ENCODE results near the gene STS.
"Not testable (repeated sequence)": the region's sequence is repeated elsewhere in the genome, so short reads cannot be mapped to it uniquely, and the experiment has no call there.

The STS gene

DNA sequence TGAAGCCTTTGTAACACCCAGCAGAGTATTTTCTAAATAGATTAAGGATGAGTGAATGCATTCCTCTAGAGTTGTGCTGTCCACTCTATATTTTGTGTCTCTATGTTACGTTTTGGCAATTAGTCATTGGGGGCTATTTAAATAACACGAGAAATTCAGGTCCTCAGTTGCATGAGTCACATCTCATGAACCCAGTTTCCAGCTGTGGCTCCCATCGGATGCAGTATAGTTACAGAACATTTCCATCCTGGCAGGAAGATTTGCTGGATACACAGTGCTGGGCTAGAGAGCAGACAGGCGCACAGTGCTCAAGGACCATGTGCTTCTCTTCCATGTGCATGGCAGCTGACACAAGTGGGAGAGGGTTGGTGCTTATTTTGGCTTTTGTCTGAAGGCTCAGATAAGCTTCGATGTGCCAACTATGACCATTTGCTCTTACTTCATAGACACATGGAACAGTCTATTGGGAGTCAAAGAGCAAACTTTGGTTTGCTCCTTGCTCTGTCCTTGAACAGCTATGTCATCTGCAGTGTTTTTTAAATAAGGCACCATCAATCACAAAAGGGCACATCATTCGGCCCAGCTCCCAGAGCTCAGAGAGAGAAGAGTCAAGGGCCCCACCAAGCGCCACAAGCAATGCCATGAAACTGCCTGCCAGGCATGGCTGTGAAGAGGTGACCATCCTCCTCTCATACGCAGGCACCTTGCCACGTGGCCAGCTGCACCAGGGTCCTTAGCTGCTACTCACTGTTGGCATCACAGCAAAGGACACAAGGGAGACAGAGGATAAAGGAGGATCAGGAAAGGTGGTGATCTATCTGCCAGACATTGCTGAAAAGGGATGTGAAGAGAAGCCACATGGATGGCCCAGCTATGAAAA is 8.1 kb upstream of the STS start:
- no peak for DNase-seq

DNA sequence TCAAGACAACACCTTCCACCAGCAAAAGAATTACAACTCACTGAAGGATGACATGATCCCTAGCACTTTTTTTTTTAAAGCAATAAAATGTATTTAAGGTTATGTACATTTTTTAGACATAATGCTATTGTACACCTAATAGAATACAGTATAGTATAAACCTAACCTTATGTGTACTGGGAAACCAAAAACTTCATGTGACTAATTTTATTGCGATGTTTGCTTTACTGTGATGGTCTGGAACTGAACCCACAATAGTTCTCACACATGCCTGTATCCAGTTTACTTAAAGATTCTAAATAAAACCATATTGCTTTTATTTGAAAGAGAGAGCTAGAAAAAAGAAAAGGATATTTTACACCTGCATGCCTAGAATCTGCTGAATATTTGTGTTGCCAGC is 4.4 kb upstream of the STS start:
- DNase-seq: no peak

DNA sequence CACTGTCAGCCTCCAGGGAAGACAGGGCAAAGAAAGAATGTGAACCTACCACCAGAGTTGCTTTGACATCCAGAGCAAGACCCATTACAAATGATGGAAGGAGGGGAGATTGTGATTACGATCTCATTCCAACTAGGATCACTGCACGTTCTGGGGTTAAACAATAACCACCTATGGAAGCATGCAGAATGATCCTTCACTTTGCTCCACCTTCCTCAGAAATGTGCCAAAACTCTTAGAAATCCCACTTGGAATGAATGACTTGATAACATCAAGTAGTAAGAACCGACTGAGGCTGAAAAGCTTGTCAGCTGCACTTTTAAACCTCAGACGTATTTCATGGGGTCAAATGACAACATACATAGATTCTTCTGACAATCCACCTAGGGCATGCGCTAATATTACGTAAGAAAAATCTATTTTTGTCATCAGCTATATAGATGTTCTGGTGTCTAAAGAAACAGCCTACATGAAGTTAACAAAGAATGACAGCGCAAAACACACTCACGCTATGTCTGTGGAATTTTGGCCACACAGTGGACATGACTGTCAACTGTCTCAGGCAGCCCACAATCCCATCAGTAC is 3.5 kb upstream of the STS start:
- DNase-seq: no peak

DNA sequence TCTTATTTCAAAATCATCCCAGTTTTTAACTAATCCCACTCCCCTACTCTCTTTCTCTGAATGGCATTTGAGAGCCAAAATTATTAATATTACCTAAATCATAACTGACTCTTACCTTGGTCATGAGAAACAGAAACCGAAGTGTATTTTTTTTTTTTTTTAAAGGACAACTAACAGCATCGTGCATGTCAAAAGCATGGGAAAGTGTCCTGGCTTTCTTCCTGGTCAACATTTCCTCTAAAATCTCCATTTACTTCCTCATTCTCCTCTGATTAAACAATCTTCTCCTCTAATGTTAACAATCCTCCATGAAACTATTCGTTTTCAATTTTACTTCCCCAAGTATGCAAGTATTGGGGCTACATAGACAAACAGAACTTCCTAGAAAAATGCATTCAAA is 2.1 kb upstream of the STS start:
- DNase-seq: no peak

DNA sequence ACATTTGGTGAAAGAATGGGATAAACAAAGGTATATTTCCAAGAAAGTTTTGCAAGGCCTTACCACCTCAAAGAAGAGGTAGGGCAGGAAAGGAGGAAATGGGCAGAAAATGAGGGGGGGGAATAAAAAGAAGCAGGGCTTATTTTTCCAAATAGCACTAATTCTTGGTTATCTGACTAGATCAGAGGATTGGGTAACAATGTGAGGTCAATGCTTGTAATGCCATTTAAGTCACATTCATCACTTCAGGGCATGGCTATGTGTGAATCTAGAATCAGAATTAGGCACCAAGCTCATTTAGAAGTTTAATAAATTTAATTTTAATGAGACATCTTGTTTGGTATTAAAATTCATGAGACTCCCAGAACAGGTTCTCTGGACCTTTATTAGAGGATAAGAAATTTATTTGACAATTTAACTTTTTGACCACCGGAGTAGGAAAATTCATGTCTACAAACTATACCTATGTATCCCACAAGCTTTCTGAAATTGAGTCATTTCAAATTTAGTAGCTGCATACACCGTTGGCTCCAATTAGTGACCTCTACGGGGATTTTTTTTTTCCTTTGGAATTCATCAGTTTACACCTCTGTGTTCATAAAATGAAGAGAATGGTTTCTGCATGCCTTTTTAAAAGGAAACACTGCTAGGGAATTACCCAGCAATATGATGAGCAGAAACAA is 1.4 kb upstream of the STS start:
- DNase-seq: no peak

DNA sequence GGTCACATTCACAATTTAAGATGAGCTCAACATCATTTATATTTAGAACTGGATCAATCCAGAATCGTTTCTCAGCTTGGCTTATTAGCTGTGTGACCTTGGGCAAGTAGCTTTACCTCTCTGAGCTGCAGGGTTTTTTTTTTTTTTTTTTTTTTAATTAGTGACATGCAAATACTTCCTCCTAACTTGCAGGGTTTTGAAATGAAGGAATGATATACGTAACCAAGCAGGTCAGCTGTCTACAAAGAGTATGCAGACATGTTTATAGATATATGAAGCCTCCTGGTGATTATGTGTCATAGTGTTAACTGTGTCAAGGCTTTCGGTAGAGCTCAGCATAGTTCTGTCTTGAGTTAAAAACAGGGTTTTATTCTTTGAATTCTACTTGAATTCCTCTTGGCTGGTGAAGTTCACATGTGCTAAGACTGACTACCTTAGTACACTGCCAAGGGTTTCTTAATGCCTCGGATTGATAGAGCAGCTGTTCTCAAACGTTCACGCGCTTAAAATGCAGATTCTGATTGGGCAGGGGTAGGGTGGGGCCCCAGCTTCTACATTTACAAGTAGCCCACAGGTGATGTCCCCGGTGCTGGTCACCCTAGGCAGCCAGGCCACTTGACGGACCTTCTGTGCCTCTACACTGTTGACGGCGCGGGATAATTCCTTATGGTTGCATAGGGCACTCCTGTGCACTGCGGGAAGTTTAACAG is 654 bp upstream of the STS start:
- DNase-seq: peak; percentile 69

DNA sequence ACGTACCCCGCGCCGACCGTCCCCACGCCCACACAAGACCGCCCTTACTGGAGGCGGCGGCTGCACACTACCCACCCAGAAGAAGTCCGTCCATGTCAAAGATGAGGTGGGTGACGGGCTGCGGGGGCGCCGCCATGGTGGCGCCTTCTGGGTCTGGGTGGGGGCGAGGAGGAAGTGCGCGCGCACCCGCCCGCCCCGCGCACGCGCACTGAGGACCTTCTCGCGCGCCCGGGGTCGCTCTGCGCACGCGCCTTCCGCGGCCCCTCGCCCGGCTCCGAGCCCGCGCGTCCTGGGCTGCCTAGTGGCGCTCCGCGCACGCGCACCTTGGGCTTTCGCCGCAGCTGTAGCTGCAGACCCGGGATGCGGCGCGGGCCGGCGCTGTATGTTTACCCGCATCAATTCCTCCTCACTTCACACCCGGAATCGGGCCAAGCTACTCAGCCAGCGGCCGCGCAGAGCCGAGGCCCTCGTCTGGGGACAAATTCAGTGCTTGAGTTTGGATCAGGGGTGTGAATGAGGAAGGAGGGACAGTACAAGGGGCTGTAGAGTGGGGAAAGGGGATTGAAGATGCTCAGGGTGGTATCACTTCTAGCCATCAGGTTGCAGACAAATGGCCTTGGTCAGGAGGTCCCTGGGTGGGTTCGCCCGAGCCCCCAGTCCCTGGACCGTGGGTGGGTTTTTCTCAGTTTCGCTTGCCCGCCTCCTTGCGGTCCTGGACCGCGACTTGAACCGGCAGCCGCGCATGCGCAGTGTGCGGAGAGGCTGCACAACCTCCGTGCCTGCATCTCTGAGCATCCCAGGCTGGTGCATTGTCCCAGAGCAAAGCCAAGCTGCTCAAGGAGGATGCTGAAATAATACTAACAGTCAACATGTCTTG is 704 bp downstream of the STS start, which contains the start of gene PUDP:
TSS of gene PUDP (minus strand) at position 176 of the 877 bp plus-strand sequence. CDS start at position 136, 40 bp downstream.
- DNase-seq: peak; percentile 91

DNA sequence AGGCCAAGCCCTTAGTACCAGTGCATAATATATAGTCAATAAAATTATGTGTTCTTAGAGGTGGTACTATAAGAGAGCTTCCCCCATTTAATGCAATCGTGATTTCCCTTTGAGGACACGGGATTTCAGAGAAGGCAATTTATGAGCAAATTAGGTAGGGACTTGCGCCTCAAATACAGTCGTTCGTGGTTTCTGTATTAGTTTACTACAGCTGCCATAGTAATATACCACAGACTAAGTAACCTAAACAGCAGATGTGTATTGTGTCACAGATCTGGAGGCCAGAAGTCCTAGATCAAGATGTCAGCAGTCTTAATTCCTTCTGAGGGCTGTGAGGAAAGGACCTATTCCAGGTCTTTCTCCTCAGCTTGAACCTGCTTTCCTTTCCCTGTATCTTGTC is 1.9 kb downstream of the STS start:
- peak; percentile 11 for DNase-seq

DNA sequence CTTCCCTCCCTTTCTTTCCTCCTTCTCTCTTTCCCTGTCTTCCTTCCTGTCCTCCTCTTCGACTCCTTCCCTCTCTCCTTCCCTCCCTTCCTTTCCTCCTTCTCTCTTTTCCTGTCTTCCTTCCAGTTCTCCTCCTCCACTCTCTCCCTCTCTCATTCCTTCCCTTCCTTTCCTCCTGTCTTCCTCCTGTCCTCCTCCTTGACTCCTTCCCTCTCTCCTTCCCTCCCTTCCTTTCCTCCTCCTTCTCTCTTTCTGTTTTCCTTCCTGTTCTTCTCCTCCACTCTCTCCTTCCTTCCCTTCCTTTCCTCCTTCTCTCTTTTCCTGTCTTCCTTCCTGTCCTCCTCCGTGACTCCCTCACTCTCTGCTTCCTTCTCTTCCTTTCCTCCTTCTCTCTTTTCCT is 5.7 kb downstream of the STS start:
- DNase-seq: no peak

DNA sequence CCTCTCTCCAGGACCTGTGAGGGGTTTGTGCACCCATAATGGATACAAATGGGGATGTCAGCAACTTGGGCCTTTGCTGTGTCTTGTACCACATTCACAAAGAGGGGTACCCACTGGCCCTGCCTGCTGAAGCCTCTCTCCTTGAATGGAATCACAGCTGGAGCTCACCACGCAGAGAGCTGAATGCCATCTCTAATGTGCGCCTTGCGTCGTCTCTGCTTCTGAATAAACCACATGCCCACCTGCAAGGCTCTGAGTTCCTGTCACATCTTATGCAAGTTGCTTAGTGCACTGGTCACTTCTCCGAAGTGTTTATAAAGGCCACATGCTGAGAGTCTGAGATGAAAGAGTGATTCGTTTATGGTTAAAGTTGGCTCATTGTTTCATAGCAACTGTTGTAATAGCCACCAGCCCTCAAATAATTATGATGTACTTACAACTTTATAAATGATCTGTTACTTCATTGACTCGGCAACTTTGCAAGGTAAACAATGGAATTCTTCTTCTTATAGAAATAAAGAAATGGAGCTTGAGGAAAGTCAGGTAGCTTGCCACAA is 6.6 kb downstream of the STS start:
- no peak for DNase-seq

DNA sequence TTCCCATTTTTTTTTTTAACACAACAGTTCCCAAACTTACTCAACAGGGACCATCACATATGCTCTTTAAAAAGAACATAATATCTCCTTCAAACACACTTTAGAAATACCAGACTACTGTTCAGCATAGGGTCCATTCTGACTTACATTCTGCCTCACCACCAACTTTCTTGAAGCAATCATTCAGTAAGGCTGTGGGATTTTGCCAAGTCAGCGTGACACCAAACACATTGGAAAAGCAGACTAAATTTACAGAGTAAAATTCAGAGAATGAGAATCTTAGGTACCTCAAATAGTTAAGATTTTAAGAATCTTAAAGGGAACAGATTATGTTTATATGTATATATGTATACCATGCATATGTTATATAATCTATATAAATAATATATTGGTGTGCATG is 7.7 kb downstream of the STS start:
- no peak for DNase-seq

DNA sequence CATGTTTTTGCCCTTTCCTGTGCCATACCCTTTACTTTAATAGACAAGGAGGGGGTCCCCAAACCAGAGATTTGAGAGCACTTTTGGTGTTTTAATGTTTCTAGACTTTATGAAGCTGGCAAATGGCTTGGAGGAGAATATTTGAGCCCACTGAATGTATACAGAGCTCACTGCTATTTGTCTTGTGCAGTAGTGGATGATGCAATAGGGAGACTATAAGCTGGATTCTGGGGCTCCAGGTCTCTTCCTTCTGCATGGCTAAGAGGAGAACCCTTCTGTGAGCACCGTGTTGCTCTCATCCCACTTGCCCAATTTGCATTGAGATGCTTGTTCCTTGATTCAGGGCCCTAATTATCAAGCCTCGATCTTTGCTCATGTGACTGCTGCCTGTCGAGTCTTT is 9.4 kb downstream of the STS start:
- no peak for DNase-seq

DNA sequence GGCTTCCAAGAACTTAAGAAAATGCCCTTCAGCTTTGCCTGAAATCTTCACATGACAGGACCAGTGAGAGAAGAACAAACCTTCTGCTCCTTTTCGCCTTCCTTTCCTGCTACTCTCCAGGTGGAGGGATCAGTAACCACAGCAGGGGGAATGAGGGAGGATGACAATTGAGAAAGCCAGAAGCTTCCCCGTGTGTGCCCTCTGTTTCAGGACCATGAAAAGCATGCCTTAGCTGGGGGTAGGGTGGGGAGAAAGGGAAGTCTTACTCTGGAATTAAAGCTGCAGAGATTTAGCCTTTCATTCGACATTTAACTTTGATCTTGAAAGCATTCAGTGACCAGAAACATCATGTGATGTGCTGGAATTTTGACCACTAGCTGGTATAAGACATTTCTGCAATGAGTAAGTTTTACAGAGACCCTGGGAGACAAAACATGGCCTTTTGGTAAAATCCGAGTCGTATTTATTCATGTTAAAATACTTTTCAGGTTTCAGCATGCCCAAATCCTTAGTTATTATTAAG is 11.0 kb downstream of the STS start:
- DNase-seq: no peak

DNA sequence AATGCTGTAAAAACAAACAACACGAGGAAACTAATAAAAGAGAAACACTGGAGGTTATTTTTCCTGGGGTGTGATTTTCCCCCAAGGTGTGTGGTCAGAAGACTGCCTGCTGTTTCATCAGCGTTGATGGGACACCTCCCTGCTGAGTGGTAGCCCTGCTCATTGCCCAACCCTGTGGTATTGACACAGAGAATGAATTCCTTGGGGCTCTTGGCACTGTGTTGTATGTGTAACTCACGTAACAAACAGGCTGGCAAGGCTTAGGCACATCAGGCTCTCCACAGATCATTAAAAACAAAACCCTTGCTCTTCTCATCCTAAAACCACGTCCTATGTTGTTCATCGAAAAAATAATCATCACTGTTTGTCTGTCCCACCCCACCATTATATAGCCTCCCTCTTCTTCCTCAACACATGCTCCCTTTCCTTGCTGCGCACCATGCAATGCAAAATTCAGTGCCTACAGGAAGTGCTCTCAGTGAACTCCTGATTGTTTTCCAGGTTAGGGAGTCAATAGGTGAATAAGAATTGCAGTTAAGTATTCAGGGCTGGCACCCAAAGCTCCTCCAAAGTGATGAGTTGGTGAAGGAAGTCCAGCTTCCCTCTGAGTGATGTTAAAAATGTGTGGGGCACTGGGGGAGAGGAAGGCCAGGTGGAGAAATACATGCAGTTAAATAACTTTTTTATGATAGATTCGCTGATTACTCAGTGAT is 11.8 kb downstream of the STS start:
- DNase-seq: no peak

DNA sequence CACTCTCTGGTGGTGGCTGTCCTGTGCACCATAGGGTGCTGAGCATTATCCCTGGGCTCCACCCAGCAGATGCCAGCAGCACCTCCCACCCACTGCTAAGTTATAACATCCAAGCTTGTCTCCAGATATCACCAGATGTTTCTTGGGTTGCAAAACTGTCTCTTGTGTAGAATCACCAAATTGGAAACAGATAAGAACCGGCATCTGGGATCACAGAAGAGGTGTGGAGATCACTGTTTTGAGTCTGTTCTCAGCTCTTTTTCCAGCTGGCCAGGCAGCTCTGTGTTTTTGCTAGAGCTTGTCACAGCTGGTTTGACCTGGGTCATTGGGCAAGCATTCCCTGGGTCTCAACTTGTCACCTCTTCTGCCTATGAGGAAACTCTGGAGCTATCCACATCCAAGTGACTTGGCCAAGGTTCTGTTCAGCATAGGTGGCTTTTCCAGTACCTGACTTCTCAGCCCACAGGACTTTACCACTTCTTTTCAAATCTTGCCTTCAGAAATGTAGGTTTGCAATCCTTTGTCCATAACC is 15.7 kb downstream of the STS start:
- DNase-seq: no peak

DNA sequence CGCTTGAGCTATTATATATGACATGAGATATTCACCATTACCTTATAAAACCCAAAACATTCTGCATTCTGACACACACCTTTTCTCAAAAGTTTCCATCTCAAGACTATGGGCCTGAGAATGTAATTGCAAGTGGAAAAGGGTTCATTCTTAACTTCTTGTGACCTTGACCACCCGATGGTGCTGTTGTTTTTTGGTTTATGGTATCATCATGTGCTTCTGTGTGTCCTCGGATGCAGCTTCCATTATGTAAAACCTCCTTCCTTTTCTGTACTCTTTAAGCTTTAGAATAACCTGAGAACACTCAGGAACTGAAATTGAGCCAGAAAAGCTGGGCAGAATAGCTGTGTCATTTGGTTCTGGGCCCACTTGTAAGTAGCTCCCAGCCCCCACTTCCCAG is 16.7 kb downstream of the STS start:
- DNase-seq: no peak

DNA sequence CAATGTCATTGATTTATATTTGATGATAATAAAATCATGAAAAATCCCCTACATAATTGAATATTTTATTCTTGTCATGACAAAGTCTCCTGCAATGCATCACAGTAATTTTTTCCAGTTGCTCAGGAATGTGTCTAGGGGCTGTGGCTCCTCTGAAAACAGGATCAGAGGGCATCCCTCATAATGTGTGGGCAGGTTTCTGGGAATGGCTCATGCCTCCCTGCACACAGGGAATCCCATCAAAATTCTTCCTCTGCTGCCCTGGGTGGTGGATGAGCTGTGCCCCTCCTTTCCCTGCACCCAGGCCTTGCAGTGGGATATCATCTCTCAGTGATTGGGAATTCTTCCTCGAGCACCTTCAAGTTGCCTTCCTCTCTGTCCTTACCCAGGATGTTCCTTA is 20.9 kb downstream of the STS start:
- DNase-seq: no peak

DNA sequence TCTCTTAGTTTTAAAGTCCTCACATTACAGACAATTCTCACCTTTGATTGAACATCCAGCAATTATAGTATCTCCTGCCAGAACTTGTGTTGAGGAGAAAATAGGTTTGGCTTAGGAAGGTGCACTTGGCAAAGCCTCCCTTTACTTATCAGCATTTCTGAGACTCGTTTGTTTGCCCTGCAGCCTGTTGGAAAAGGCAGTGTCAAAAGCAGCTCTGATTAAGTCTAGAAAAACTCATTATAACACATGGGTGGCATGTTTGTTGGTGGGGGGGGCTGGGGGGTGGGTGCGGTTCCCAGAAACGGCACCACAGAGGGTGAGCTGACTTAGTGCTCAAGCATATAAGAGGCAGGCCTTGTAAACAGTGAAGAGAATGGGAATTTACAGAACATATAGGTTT is 22.1 kb downstream of the STS start:
- DNase-seq: no peak

DNA sequence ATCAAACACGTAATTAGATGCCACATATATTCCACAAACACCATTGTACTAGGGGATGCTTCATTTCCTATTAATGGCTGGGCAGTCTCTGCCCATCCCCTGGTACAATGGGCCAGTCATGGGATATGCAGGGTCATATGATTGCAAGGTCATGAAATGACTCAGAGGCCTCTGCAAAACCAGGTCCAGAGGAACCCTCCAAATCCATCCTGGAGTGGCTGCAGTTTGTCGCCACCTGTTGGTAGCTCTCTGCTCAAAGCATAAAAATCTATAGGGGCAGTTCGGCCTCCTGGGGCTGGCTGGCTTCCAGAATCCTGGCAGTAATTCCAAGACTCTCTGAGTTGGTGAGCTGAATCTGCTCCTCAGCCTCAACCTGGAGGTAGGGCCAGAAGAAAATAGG is 23.4 kb downstream of the STS start:
- peak; percentile 11 for DNase-seq

DNA sequence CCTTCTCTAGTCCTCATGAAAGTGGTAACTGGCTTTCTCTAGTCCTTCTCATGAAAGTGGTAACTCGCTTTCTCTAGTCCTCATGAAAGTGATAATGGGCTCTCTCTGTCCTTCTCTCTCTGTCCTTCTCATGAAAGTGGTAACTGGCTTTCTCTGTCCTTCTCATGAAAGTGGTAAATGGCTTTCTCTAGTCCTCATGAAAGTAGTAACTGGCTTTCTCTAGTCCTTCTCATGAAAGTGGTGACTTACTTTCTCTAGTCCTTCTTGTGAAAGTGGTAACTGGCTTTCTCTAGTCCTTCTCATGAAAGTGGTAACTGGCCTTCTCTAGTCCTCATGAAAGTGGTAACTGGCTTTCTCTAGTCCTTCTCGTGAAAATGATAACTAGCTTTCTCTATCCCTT is 31.3 kb downstream of the STS start:
- not testable (repeated sequence) for DNase-seq

DNA sequence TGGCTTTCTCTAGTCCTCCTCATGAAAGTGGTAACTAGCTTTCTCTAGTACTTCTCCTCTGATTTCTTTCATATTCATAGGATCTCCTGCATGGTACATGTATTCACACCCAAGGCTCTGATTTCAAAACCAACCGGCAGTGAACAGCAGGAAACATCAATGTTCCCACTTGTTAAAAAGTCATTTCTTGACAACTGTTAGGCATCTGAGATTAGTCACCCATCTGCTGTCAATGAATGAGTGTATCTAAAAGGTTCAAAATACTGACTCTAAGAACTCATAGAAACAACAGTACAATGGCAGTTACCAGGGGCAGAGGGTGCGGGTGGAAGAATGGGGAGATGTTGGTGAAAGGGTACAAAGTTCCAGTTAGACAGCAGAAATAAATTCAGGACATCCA is 31.9 kb downstream of the STS start:
- no peak for DNase-seq
